Superior temporal gyrus (tissue), 1 donor: ENCODE measurements around the gene SCTR.

Experiments used
- DNase-seq: peaks from one replicate; pipeline ENCODE4 v3.0.0-alpha.2; 2016; ENCODE audit errors: extremely low spot score

SCTR gene

DNA sequence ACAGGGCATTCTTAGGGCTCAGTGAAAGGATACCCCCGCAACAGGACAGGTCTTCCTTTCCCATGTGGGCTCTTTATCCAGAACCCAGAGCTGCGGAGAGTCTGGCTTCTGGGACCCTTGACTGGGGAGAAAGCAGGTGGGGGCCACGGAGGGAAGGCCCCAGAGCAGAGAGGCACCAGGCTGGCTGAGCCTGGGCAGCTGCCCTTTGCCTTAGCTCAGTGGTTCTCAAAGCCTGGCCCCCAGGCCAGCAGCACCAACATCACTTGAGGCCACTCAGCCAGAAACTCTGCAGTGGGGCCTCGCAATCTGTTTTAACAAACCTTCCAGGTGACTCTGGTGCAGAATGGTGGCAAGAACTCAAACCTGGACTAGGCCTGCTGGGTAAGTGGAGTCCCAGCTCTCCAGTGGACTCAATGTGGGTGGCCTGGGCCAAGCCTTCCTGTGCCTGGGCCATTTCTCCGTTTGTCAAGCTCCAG, 94.2 kb downstream of the SCTR start:
- DNase-seq = no peak

DNA sequence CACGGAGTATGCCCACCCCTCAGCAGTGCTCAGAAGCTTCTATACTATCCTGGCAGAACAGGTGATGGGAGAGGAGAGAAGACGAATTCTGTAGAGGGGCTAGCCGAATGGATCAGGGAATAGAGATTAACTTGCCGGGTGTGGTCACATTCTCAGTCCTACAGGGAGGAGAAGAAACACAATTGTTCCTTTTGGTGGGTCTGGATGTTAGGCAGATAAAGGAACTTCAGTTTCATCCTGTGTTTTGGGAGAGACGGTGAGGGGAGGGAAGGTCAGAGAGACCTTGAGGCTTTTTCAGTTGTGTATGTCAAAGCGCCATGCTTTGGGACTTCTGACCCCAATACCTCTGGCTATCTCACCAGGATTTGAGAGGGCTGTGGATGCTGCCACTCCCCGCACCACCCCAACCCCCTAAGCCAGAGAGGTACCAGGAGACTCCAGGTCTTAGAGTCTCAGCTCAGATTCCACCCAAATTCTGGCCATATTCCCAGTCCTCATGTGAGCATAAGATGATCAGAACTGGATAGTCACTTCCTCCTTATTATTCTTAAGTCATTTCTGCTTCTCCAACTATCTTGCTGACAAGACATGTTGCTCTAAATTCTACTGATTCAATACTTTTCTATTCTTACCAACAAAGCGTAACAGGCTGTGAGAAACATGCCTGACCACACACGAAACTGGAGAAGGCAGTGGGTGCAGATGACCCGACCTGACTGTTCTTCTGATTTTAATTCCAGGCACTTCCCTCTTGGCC, 94.9 kb downstream of the SCTR start:
- DNase-seq = no peak

GRCh38 chr2:119428488-119429224, 95.6 kb downstream of the SCTR start:
- no peak for DNase-seq

- DNase-seq = no peak
Measured at GRCh38 chr2:119427756-119428155, 96.5 kb downstream of the SCTR start.

DNA sequence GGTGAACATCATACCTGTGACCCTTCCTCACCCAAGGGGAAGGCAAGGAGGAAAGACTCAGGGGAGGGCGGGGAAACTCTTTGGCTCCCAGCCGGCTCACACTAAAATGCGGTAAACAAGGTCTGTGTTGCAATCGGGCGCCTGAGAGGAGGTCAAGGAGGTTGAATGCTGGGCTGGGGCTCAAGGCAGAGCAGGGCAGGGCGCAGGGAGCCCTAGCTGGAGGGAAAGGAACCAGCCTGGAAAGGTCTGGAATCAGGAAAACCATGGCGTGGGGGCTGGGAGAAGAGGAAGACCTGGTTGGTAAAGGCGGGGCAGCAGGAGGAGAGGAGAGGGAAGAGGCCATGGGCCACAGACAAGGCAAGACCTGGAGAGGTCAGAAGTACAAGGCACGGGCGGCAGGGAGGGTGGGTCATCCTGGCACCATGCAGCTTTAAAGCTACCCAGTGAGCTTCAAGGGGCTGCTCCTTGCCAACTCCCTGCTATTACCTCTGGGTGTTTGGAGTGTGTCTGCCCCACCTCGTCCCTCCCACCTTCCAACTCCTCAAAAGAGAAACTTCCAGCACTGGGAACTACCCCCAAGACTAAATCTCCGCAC, 97.4 kb downstream of the SCTR start:
- DNase-seq = no peak

DNA sequence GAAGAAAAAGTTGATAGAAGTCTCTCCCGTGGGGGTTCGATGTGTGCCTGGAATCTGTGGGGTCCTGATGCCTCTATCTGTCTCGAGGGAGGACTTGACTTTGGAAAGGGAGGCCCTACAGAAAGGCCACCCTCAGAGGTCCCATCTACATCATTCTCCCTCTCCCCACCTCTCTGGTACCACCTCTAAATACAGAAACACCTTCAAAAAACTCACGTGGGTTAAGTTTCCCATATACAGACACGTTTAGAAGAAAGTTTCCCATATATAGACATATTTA, 97.9 kb downstream of the SCTR start:
- no peak for DNase-seq

- no peak for DNase-seq
Measured at GRCh38 chr2:119425620-119426395, 98.5 kb downstream of the SCTR start.

DNA sequence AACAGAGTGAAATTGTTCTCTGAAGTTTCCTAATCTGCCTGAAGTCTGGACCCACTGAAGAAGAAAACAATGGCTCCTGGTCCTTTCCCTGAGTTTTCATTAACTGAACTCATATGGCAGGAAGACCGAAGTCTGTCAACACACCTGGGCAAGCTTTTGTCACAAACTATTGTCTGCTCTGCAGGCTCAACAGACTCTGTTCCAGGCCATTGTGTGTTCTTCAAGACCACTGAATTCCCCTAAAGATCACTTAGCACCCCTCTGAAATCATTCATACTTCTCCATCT, 99.2 kb downstream of the SCTR start:
- DNase-seq = no peak

DNA sequence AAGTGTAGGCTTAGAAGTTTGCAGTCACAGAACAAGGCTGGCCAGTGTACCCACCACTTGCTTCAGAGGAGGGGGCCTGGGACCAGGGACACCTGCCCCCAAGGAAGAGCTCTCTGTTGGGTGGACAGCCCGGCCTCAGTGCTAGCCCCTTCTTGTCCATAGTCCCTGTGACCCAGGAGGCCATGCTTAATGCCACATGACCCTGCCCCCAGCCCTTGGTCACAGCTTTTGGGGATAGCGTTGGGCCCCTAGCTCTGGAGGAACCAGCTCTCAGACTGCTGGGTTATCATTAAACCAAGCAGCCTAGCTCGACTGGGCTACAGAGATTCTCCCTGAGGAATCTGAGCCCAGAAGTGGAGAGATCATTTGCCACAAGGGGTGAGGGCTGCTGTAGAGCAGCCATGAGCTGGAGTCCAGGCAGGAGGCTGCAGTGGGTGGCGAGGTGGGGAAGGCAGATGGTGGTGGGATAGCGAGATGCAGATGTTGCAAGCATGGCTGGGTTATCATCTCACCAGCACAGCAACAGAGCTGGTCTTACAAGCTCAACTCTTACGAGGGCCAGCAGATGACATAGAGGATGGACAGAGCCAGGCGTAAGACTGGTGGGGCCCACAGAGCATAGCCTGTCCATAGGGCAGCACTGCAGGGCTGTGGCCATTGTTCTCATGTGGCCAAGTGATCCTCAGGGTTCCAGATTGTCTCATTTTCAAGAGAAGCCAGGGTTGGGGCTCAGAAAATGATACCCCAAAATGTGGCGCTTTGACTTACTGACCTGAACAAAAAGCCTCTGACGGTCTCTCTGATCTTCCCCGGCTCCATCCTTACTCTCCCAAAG, 99.8 kb downstream of the SCTR start:
- DNase-seq = no peak

DNA sequence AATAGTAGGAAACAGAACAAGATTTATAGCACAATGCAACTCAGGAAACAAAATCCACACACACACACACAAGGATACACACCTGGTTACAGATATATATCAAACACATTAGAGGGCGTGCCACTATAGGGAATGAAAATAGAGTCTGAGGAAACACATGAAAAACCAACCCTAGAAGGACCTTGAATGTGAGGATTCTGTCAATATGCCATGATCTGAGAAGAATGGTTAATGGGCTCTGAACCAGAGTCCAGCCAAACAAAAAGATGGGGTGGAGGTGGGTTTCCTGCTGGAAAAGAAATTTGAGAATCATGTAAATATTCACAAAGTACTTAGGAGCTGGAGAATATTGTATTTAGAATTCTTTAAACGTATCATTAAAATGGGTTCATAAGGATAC, 100.5 kb downstream of the SCTR start:
- DNase-seq = no peak

DNA sequence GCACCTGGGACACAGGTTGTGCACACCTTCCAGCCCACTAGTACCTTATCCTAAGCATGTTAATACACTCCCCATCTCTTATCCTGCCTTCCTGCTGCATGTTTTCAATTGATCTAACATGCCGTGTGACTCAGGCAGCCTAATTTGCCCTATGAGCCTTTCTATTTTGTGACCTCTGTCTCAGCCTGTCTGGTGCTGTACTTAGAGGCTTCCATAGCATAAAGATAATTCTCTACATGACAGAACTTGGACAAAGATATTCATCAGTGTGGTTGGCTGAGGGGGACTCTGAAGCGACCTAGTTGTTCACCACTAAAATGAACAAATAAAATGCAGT, 101.2 kb downstream of the SCTR start:
- no peak for DNase-seq

DNA sequence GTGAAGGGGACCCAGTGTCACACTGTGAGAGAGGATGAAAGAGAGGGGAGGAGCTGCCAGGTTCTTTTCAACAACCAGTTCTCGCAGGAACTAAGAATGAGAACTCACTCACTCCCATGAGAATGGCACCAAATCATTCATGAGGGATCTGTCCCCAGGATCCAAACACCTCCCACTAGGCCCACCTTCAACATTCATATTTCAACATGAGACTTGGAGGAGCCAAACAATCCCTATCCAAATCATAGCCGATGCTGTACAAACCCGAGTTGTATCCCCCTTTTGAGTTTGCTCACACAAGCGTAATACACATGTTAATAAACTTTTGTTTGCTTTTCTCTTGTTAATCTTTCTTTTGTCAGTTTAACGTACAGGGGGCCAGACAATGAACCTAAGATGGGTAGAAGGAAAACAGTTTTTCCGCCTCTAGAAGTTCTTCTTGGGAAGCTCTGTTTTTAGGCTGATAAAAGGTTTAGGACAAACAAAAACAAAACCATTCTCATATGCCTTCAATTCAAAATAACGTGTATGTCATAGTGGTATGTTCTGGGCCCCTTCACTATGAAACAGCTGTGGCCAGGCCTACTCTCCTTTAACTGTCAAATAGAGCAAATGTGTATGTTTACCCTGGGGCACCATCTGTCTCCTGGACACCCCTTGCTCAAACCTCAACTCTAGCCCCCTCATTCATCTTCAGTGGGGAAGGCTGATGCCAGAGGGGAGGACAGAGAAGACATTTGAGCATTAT, 101.7 kb downstream of the SCTR start:
- DNase-seq = no peak

DNA sequence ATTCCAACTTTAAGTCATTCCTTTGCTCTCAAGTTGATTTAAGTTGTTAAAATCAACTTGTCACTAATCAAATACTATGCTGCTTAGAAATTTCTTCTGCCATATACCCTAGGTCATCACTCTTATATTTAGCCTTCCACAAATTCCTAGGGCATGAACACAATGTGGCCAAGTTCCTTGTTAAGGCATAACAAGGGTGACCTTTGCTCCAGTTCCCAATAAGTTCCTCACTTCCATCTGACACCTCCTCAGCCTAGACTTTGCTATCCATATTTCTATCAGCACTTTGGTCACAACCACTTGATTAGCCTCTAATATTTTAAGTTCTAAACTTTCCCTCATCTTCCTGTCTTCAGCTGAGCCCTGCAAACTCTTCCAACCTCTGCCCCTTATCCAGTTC, 102.5 kb downstream of the SCTR start:
- DNase-seq = no peak

- DNase-seq = no peak
Measured at GRCh38 chr2:119421304-119421703, 103.0 kb downstream of the SCTR start.

GRCh38 chr2:119419803-119420508, 104.3 kb downstream of the SCTR start:
- DNase-seq = no peak

DNA sequence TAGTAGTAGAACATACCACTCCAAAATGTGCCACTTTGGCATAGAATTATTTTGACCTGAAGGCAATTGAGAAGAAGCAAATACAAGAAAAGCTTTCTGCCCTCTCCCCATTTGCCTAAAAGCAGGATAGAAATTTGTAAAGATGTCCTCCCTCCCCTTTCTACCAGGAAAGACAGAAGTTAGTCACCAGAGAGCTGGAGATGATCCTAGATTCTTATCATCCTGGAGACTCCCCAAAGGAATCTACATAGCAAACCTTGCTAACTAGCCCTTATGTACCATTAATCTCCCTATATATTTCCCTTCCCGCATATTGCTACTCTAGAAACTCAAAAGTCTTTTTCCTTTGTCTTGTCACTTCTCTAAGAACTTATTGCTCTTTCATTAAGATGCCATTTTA, 105.2 kb downstream of the SCTR start:
- DNase-seq = no peak

DNA sequence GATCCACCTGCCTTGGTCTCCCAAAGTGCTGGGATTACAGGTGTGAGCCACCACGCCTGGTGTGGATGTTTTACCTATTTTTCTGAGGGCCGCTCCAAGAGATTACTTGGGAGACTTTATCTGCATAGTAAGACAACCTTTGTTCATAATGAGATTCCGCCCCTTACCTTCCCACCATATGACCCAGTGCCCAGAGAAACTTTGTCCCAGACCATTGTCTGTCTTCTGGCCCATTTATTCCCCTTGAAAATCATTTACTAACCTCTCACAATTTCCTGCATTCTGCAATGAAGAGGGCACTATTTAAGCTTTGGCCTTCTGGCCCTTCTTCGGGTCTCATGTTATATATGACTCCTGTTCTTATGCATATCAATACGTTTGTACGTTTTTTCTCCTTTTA, 106.4 kb downstream of the SCTR start:
- DNase-seq = no peak

DNA sequence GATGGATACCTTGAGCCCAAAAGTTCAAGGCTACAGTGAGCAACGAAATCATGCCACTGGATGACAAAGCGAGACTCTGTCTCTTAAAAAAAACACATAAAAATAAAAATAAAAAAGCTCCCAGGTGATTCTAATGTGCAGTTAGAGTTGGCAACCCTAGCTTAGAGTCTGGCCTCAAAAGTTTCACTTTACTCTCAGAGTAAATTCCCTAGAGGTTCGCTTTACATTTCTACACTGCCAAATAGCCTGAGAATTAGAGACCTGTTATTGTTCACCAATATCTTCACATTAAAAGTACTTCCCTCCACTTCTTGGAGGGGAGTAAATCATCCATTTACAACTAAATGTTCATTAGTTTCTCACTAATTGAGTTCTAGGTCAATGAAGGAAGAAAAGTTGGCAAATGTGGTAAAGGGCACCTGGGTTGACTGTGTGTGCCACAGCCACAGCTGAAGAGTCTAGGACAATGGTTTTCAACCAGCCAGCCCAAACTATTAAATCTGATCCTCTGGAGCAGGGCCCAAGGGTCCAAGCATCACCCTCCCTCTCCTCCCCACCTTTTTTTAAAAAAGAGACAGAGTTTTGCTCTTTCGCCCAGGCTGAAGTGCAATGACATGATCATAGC, 107.9 kb downstream of the SCTR start:
- DNase-seq = no peak

- no peak for DNase-seq
Measured at GRCh38 chr2:119415630-119416029, 108.7 kb downstream of the SCTR start.

- no peak for DNase-seq
Measured at GRCh38 chr2:119414894-119415293, 109.4 kb downstream of the SCTR start.
